ENCODE measurements around the gene KCNN2.

The KCNN2 gene

DNA sequence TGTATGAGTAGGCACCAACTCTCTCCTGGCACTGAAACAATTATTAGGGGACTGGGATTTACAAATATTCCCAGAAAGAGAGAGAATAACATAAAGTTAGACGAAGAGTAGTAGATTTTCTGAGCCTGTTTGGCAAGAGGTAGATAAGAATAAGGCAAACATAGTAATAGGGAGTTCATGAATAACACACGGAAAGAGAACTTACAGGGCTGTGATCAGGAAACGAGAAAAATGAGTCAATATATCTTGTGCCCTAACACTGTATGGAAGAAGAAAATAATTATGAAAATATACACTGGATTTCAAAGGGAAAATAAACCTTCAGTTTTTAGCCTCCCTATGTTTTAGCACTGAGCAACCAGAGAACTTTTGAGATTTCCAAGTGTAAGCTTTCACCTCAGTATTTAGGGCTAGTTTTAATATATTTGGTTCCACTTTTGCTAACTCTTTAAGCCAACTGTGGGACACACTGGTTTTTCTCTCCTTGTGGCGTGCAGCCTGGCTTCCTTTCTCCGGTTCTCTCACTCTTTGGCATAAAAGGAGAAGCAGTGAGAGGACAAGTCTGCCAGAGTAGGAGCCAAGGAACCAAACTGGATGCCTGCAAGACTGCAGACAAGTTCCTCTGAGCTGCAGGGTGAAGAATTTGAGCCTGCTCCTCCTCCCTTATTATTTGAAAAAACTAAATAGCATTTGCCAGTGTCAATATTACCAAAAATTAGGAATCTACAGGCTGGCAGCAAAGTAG, 6.6 kb upstream of the KCNN2 start:
- H3K27ac ChIP-seq (replicated peaks): peak overlapping the region; percentile 36
- H3K4me3 ChIP-seq (replicated peaks; ENCODE audit: insufficient read depth, low read length): no peak overlapping the region
- DNase-seq (ENCODE audit: low read depth in 1 of 2, low spot score in 1 of 2): peak in 1 of 2 experiments; percentile 62
- no peaks in the 10 kb centered on the region for H3K27me3 ChIP-seq (ENCODE audit: insufficient read depth, poor library complexity, severe bottlenecking)
- TF ChIP-seq POLR2AphosphoS5 (IDR thresholded peaks at IDR 0.05; ENCODE audit: low read depth) (no peak), SPI1 (IDR thresholded peaks at IDR 0.05; ENCODE audit: borderline replicate concordance, low read depth) (no peak), GABPA (IDR thresholded peaks at IDR 0.05; ENCODE audit: low read depth) (no peak)
- TF ChIP-seq, protein P1, sequence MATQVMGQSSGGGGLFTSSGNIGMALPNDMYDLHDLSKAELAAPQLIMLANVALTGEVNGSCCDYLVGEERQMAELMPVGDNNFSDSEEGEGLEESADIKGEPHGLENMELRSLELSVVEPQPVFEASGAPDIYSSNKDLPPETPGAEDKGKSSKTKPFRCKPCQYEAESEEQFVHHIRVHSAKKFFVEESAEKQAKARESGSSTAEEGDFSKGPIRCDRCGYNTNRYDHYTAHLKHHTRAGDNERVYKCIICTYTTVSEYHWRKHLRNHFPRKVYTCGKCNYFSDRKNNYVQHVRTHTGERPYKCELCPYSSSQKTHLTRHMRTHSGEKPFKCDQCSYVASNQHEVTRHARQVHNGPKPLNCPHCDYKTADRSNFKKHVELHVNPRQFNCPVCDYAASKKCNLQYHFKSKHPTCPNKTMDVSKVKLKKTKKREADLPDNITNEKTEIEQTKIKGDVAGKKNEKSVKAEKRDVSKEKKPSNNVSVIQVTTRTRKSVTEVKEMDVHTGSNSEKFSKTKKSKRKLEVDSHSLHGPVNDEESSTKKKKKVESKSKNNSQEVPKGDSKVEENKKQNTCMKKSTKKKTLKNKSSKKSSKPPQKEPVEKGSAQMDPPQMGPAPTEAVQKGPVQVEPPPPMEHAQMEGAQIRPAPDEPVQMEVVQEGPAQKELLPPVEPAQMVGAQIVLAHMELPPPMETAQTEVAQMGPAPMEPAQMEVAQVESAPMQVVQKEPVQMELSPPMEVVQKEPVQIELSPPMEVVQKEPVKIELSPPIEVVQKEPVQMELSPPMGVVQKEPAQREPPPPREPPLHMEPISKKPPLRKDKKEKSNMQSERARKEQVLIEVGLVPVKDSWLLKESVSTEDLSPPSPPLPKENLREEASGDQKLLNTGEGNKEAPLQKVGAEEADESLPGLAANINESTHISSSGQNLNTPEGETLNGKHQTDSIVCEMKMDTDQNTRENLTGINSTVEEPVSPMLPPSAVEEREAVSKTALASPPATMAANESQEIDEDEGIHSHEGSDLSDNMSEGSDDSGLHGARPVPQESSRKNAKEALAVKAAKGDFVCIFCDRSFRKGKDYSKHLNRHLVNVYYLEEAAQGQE (IDR thresholded peaks at IDR 0.05; ENCODE audit: insufficient replicate concordance, low read depth): no peak
- TF ChIP-seq, protein P2, sequence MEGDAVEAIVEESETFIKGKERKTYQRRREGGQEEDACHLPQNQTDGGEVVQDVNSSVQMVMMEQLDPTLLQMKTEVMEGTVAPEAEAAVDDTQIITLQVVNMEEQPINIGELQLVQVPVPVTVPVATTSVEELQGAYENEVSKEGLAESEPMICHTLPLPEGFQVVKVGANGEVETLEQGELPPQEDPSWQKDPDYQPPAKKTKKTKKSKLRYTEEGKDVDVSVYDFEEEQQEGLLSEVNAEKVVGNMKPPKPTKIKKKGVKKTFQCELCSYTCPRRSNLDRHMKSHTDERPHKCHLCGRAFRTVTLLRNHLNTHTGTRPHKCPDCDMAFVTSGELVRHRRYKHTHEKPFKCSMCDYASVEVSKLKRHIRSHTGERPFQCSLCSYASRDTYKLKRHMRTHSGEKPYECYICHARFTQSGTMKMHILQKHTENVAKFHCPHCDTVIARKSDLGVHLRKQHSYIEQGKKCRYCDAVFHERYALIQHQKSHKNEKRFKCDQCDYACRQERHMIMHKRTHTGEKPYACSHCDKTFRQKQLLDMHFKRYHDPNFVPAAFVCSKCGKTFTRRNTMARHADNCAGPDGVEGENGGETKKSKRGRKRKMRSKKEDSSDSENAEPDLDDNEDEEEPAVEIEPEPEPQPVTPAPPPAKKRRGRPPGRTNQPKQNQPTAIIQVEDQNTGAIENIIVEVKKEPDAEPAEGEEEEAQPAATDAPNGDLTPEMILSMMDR (IDR thresholded peaks at IDR 0.05; ENCODE audit: insufficient read depth, low read length): no peak

- Histone ChIP-seq H3K27ac (replicated peaks) (no peak overlapping the region), H3K27me3 (ENCODE audit: insufficient read depth, poor library complexity, severe bottlenecking) (no peaks in the 10 kb centered on the region), H3K4me3 (replicated peaks; ENCODE audit: insufficient read depth, low read length) (no peak overlapping the region)
- no peak for DNase-seq (ENCODE audit: low read depth in 1 of 2, low spot score in 1 of 2)
- no peak for TF ChIP-seq GABPA (IDR thresholded peaks at IDR 0.05; ENCODE audit: low read depth)
- TF ChIP-seq, protein P2 (IDR thresholded peaks at IDR 0.05; ENCODE audit: insufficient read depth, low read length): no peak
- TF ChIP-seq SPI1 (IDR thresholded peaks at IDR 0.05; ENCODE audit: borderline replicate concordance, low read depth): no peak
- TF ChIP-seq POLR2AphosphoS5 (IDR thresholded peaks at IDR 0.05; ENCODE audit: low read depth): no peak
Measured at GRCh38 chr5:114358329-114358728, 3.5 kb upstream of the KCNN2 start.

- Histone ChIP-seq H3K27ac (replicated peaks) (no peak overlapping the region), H3K4me3 (replicated peaks; ENCODE audit: insufficient read depth, low read length) (peak overlapping the region; percentile 85)
- DNase-seq (ENCODE audit: low read depth in 1 of 2, low spot score in 1 of 2): no peak
Measured at GRCh38 chr5:114360357-114360756, 1.5 kb upstream of the KCNN2 start.

More at GRCh38 chr5:114360357-114360756, 1.5 kb upstream of the KCNN2 start:
- TF ChIP-seq, protein P2 (IDR thresholded peaks at IDR 0.05; ENCODE audit: insufficient read depth, low read length): no peak
- TF ChIP-seq POLR2AphosphoS5 (IDR thresholded peaks at IDR 0.05; ENCODE audit: low read depth) (no peak), GABPA (IDR thresholded peaks at IDR 0.05; ENCODE audit: low read depth) (no peak), SPI1 (IDR thresholded peaks at IDR 0.05; ENCODE audit: borderline replicate concordance, low read depth) (no peak)
- TF ChIP-seq, protein P1 (IDR thresholded peaks at IDR 0.05; ENCODE audit: insufficient replicate concordance, low read depth): no peak
- H3K27me3 ChIP-seq (ENCODE audit: insufficient read depth, poor library complexity, severe bottlenecking): no peaks in the 10 kb centered on the region
